PC-3 (cell line): ENCODE measurements around the gene OR10G3. TPM values are rescaled to one million over a fixed set of nuclear protein-coding genes. Genes with fewer than 3 reads are reported as not detected.

ENCODE experiments used
- ATAC-seq: fragments of 200-7000 bp; cut with Tn5 transposase; 2 replicates; pipeline ENCODE4 v1.9.1; 2020; ENCODE audit warnings: mild to moderate bottlenecking, moderate library complexity
- BruUV-seq: library from RNA; stranded (reverse); fragments of 400-500 nt; replicated peaks from 2 replicates; lab custom pipeline; 2021; lab: Mats Ljungman, UMichigan
- CTCF ChIA-PET: fragments of 300-600 bp; sonication (Branson Sonifier 250); formaldehyde crosslinking; loops from one replicate; lab custom pipeline; 2022; ENCODE audit warnings: antibody characterized with exemption; lab: Charles Lee
- POLR2A ChIA-PET: fragments of 300-600 bp; sonication (Branson Sonifier 250); formaldehyde crosslinking; loops from one replicate; lab custom pipeline; 2022; ENCODE audit warnings: antibody characterized with exemption; ENCODE audit not compliant: unreplicated experiment; lab: Charles Lee
- DNase-seq: peaks from one replicate; pipeline ENCODE4 v3.0.0-alpha.2; 2015
- H2AFZ ChIP-seq: fragments of 300-600 bp; sonication (generic); 2 replicates; pipeline ENCODE4 v1.6.0; 2016; ENCODE audit warnings: antibody characterized with exemption, low read length
- H3F3A ChIP-seq: fragments of 300-600 bp; sonication (generic); one replicate; pipeline ENCODE4 v1.6.0; 2017; ENCODE audit warnings: antibody characterized with exemption, low read length, control low read depth, mild to moderate bottlenecking; ENCODE audit not compliant: unreplicated experiment
- H3K27ac ChIP-seq: fragments of 300-600 bp; sonication (generic); 2 replicates; pipeline ENCODE4 v1.5.1; 2016; ENCODE audit warnings: mild to moderate bottlenecking, low read length
- H3K27me3 ChIP-seq: fragments of 300-600 bp; sonication (generic); 2 replicates; pipeline ENCODE4 v1.6.1; 2016; ENCODE audit warnings: low read length, mixed read lengths
- H3K36me3 ChIP-seq: fragments of 300-600 bp; sonication (generic); 2 replicates; pipeline ENCODE4 v1.6.1; 2016; ENCODE audit warnings: low read depth, mixed run types, low read length, mixed read lengths
- H3K4me1 ChIP-seq: fragments of 300-600 bp; sonication (generic); 2 replicates; pipeline ENCODE4 v1.5.1; 2016; ENCODE audit warnings: low read length; ENCODE audit not compliant: insufficient read depth
- H3K4me2 ChIP-seq: fragments of 300-600 bp; sonication (generic); 2 replicates; pipeline ENCODE4 v1.6.0; 2016; ENCODE audit warnings: low read length
- H3K4me3 ChIP-seq: fragments of 300-600 bp; sonication (generic); 2 replicates; pipeline ENCODE4 v1.5.1; 2016; ENCODE audit warnings: mild to moderate bottlenecking, low read length, mixed read lengths
- H3K79me2 ChIP-seq: fragments of 300-600 bp; sonication (generic); 2 replicates; pipeline ENCODE4 v1.6.1; 2017; ENCODE audit warnings: low read length, mixed read lengths
- H3K9ac ChIP-seq: fragments of 300-600 bp; sonication (generic); 2 replicates; pipeline ENCODE4 v1.6.0; 2016; ENCODE audit warnings: mild to moderate bottlenecking, low read length
- H3K9me2 ChIP-seq: fragments of 300-600 bp; sonication (generic); replicated peaks from 2 replicates; pipeline ENCODE4 v1.6.1; 2016; ENCODE audit warnings: mixed run types, low read length, mixed read lengths
- H3K9me3 ChIP-seq: fragments of 300-600 bp; sonication (generic); 2 replicates; pipeline ENCODE4 v1.6.1; 2016; ENCODE audit warnings: low read length, mixed read lengths
- H4K20me1 ChIP-seq: fragments of 300-600 bp; sonication (generic); 2 replicates; pipeline ENCODE4 v1.6.1; 2016; ENCODE audit warnings: low read length, mixed read lengths
- CTCF ChIP-seq: fragments of 300-600 bp; sonication (generic); conservative IDR thresholded peaks from 2 replicates; pipeline ENCODE4 v1.5.1; 2017; ENCODE audit warnings: antibody characterized with exemption, low read depth, mild to moderate bottlenecking, low read length
- EZH2 ChIP-seq: fragments of 300-600 bp; sonication (generic); IDR thresholded peaks from one replicate; pipeline ENCODE4 v1.6.1; 2017; ENCODE audit warnings: antibody characterized with exemption, mild to moderate bottlenecking, low read length; ENCODE audit not compliant: unreplicated experiment
- EZH2phosphoT487 ChIP-seq: fragments of 300-600 bp; sonication (generic); IDR thresholded peaks from 2 replicates; pipeline ENCODE4 v1.6.1; 2018; ENCODE audit warnings: mild to moderate bottlenecking, antibody characterized with exemption, low read length, borderline replicate concordance
- intact Hi-C: fragments of 100-400 bp; cut with micrococcal nuclease; formaldehyde crosslinking; loops from 2 replicates; pipeline ENCODE4 v1.9.0; 2023
- total RNA-seq: library from RNA; depleted of rRNA; stranded (reverse); fragments of >200 nt; gene quantifications from 2 replicates; pipeline ENCODE4 v1.2.3, GENCODE V29; 2014

Gene OR10G3
- total RNA-seq, 1 experiment from 2014 or later: not detected

DNA sequence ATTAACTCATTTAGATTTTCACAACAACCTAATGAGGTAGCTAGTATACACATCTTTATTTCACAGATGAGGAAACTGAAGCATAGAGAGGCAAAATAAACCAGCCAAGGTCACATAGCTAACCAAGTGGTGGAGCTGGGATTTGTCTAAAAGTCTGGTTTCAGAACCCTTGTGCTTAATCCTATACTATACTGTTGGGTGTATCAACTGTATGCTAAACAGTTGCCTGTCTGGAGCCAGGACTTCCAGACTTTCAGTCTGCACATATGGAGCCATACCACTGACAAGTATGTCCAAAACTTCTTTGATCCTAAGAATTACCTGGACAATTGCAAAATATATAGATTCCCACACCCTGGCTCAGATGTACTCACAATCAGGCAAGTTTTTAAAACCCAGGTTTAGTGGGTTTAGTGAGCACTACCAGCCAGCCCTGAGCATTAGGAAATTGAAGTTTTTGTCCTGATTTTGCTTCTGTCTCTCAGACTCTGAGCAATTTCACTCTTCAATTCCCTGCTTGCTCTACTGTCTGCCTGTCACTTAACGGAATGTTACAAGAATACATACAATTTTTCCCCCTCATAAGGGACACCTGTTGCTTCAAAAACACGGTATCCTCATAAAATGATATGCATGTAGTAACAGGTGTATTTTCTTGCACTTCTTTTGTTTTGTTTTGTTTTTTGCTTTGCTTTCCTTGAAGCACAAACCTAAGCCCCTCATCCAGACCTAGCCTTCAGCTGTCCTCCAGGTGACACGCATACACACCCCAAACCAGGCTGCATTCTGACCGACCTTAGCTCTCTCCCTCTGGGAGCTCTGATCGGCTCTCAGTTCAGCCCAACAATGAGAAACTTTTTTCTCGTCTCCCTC lies 44.1 kb downstream of the OR10G3 start:
- intact Hi-C loops: no loop called here
- no peak overlapping the region for H2AFZ ChIP-seq

DNA sequence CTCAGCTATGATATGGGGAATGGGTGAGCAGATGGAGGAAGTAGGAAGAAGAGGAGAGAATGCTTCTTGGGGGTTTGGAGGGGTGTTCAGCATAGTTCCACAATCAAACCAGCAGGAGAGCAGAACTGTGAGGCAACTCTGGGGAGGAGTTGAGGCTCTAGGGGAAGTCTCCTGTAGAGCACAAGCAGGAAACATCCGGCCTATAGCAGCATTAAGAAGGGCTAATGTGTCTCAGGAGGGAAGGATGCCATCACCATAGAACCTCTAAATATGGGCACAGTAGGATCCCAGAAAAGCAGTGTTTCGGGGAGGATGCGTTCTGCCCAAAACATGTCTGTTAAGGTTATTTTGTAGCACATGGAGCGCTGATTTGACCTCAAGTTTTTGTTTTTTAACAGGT lies 45.3 kb downstream of the OR10G3 start:
- Histone ChIP-seq H2AFZ (no peak overlapping the region), H3K4me3 (no peak overlapping the region), H3K9me3 (no peaks in the 10 kb centered on the region), H3K4me1 (no peaks in the 10 kb centered on the region), H3K36me3 (no peaks in the 10 kb centered on the region), H3K79me2 (no peaks in the 10 kb centered on the region), H3F3A (no peaks in the 10 kb centered on the region), H3K4me2 (no peak overlapping the region), H3K9me2 (no peaks in the 10 kb centered on the region), H3K27me3 (peaks cover 45% of the 10 kb centered on the region), H3K27ac (no peak overlapping the region), H3K9ac (no peak overlapping the region), H4K20me1 (no peaks in the 10 kb centered on the region)
- no peak for DNase-seq
- intact Hi-C loops: no loop called here
- BruUV-seq: no TSS peak
- TF ChIP-seq CTCF: no peak
- TF ChIP-seq EZH2phosphoT487: no peak
- TF ChIP-seq EZH2: no peak
- ATAC-seq: no peak
- ChIA-PET POLR2A (interaction anchor here (0.6 kb wide), 2 partner anchors 58 to 79 kb away, joined by 4 to 7 read pairs; partner anchors contain the start of gene RAB2B), CTCF (interaction anchor here (0.6 kb wide), 1 partner anchor 9 kb away, joined by 4 read pairs; the partner anchor contains the start of gene SALL2)

More for the DNA sequence above, 44.1 kb downstream of the OR10G3 start:
- no peak for TF ChIP-seq EZH2
- no peak for TF ChIP-seq EZH2phosphoT487
- no peak for TF ChIP-seq CTCF
- Histone ChIP-seq H3K4me3 (no peak overlapping the region), H4K20me1 (no peaks in the 10 kb centered on the region), H3F3A (no peaks in the 10 kb centered on the region), H3K4me2 (no peak overlapping the region), H3K9ac (no peak overlapping the region), H3K4me1 (no peaks in the 10 kb centered on the region), H3K27ac (no peak overlapping the region), H3K79me2 (no peaks in the 10 kb centered on the region), H3K27me3 (peaks cover 45% of the 10 kb centered on the region), H3K9me3 (no peaks in the 10 kb centered on the region), H3K36me3 (no peaks in the 10 kb centered on the region), H3K9me2 (no peaks in the 10 kb centered on the region)
- BruUV-seq: no TSS peak
- no peak for ATAC-seq
- POLR2A ChIA-PET: no interaction called here
- CTCF ChIA-PET: no interaction called here
- DNase-seq: no peak

- ATAC-seq (no peak), DNase-seq (no peak)
- Histone ChIP-seq H3K36me3 (no peaks in the 10 kb centered on the region), H3K79me2 (no peaks in the 10 kb centered on the region), H2AFZ (no peak overlapping the region), H3K4me1 (peaks cover 11% of the 10 kb centered on the region), H3K4me2 (no peak overlapping the region), H3K27me3 (peaks cover 38% of the 10 kb centered on the region), H3K9ac (no peak overlapping the region), H3K27ac (no peak overlapping the region), H3K9me3 (no peaks in the 10 kb centered on the region), H3F3A (no peaks in the 10 kb centered on the region), H4K20me1 (no peaks in the 10 kb centered on the region), H3K4me3 (no peak overlapping the region), H3K9me2 (no peaks in the 10 kb centered on the region)
- ChIA-PET POLR2A (interaction anchor here (0.6 kb wide), 1 partner anchor 31 kb away, joined by 3 read pairs; no protein-coding TSS in a partner anchor), CTCF (no interaction called here)
- TF ChIP-seq EZH2phosphoT487 (no peak), CTCF (no peak), EZH2 (no peak)
- BruUV-seq: no TSS peak
- intact Hi-C loops: no loop called here
Measured at GRCh38 chr14:21533294-21533693, 46.6 kb downstream of the OR10G3 start.
